OCI-LY3 (cell line): ENCODE results near the gene DAZAP1.
A peak's percentile ranks its signal among the peaks of the same experiment; 100 is the strongest.
"Not testable (repeated sequence)": the region's sequence is repeated elsewhere in the genome, so short reads cannot be mapped to it uniquely, and the experiment has no call there.

ENCODE experiments used
- H2AFZ ChIP-seq: fragments of 200-600, 300-600 bp; shearing (Covaris generic); 2 replicates; pipeline ENCODE4 v1.6.0; 2014; ENCODE audit warnings: antibody characterized with exemption, low read depth, low read length
- H3K27ac ChIP-seq: fragments of 200-600, 300-600 bp; sonication (generic); 2 replicates; pipeline ENCODE4 v1.5.1; 2014; ENCODE audit warnings: mild to moderate bottlenecking, low read length, moderate library complexity, mixed read lengths
- H3K27me3 ChIP-seq: fragments of 200-600, 300-600 bp; sonication (generic); 2 replicates; pipeline ENCODE4 v1.6.1; 2014; ENCODE audit warnings: low read depth, low read length, mixed read lengths
- H3K36me3 ChIP-seq: fragments of 200-600, 300-600 bp; sonication (generic); replicated peaks from 2 replicates; pipeline ENCODE3; 2014; ENCODE audit warnings: low read depth, low read length, mixed read lengths
- H3K4me1 ChIP-seq: fragments of 300-600, 200-600 bp; sonication (generic); 2 replicates; pipeline ENCODE4 v1.6.1; 2014; ENCODE audit warnings: low read length, mixed read lengths
- H3K4me2 ChIP-seq: fragments of 200-600, 300-600 bp; sonication (generic); 2 replicates; pipeline ENCODE4 v1.6.1; 2014; ENCODE audit warnings: low read length, mixed read lengths
- H3K4me3 ChIP-seq: fragments of 300-600, 200-600 bp; sonication (generic); 2 replicates; pipeline ENCODE4 v1.5.1; 2014; ENCODE audit warnings: antibody characterized with exemption, mild to moderate bottlenecking, low read length, moderate library complexity
- H3K79me2 ChIP-seq: fragments of 300-600, 200-600 bp; shearing (Covaris generic); 2 replicates; pipeline ENCODE4 v1.6.1; 2014; ENCODE audit warnings: mild to moderate bottlenecking, low read length, mixed read lengths
- H3K9ac ChIP-seq: fragments of 300-600, 200-600 bp; shearing (Covaris generic); 2 replicates; pipeline ENCODE4 v1.6.0; 2014; ENCODE audit warnings: mild to moderate bottlenecking, low read length, moderate library complexity
- H3K9me3 ChIP-seq: fragments of 200-600, 300-600 bp; shearing (Covaris generic); 2 replicates; pipeline ENCODE4 v1.6.1; 2014; ENCODE audit warnings: low read length, mixed read lengths; ENCODE audit not compliant: insufficient read depth
- H4K20me1 ChIP-seq: fragments of 200-600, 300-600 bp; sonication (generic); 2 replicates; pipeline ENCODE4 v1.6.1; 2016; ENCODE audit warnings: low read length, mixed read lengths; ENCODE audit not compliant: insufficient read depth
- CTCF ChIP-seq: fragments of 200-600, 300-600 bp; sonication (generic); IDR thresholded peaks from 2 replicates; pipeline ENCODE4 v1.5.1; 2014; ENCODE audit warnings: antibody characterized with exemption, low read length, low read depth
- EZH2phosphoT487 ChIP-seq: fragments of 200-600 bp; shearing (Covaris generic); IDR thresholded peaks from 2 replicates; pipeline ENCODE4 v1.6.1; 2018; ENCODE audit warnings: antibody characterized with exemption, mixed run types, low read depth

DAZAP1 gene

DNA sequence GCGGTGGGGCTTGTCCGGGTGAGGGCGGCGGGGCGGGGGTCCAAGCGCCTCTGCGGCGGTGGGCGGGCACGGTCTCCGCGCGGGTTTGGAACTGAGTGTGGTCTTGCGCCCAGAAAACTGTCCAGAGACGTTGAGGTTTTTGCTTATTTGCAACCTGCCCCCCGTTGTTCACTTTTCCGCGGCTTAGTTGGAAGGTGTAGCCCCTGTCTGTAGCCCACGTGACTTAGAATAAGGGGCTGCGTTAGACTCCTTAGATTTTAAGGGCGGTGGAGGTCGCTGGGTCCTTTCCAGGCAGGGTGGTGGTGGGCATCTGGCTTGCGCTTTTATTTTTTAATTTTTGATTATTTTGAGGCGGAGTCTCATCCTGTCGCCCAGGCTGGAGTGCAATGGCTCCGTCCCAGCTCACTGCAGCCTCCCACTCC is 31.6 kb downstream of the DAZAP1 start:
- peaks cover 34% of the 10 kb centered on the region for H3K4me1 ChIP-seq
- no peak overlapping the region for H2AFZ ChIP-seq
- H3K4me2 ChIP-seq, result peak overlapping the region; percentile 92
- no peak for TF ChIP-seq CTCF
- no peaks in the 10 kb centered on the region for H3K27me3 ChIP-seq
- peaks cover 46% of the 10 kb centered on the region for H3K79me2 ChIP-seq
- H3K27ac ChIP-seq, result peak overlapping the region; percentile 64
- peaks cover 53% of the 10 kb centered on the region for H4K20me1 ChIP-seq
- H3K9ac ChIP-seq, result peak overlapping the region; percentile 91
- H3K9me3 ChIP-seq, result no peaks in the 10 kb centered on the region
- peak overlapping the region; percentile 92 for H3K4me3 ChIP-seq
- peaks cover 58% of the 10 kb centered on the region for H3K36me3 ChIP-seq

DNA sequence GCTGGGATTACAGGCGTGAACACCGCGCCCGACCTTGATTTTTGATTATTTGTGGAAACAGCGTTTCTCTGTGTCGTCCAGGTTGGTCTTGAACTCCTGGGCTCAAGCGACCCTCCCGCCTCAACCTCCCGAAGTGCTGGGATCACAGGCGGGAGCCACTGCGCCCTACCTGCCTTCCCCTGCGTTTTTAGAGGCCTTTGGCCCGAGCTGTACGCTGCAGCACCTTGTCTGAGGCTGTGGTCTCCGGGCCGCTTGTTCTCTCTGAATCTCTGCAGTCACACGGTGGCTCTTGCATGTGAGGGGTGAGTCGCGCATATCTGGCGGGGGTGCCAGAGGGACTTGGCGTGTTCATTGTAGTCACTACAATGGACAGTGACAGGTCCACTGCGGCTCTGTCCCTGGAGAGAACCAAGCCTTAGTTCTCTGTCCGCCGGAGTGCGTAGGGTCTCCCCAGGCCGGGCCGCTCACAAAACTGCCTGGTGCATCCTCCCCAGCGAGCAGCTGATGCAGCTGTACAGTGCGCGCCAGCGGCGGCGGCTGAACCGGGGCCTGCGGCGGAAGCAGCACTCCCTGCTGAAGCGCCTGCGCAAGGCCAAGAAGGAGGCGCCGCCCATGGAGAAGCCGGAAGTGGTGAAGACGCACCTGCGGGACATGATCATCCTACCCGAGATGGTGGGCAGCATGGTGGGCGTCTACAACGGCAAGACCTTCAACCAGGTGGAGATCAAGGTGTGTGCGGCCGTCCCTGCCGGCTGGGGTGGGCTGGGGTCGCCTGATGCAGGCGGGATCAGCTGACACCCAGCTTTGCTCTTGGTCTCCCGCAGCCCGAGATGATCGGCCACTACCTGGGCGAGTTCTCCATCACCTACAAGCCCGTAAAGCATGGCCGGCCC is 32.4 kb downstream of the DAZAP1 start:
- Histone ChIP-seq H3K4me1 (peaks cover 43% of the 10 kb centered on the region), H3K79me2 (peaks cover 44% of the 10 kb centered on the region), H3K9ac (peak overlapping the region; percentile 91), H3K4me2 (peak overlapping the region; percentile 92), H3K4me3 (peak overlapping the region; percentile 92), H3K27ac (peak overlapping the region; percentile 64), H3K36me3 (peaks cover 52% of the 10 kb centered on the region), H4K20me1 (peaks cover 50% of the 10 kb centered on the region)
- not testable (repeated sequence) for H2AFZ ChIP-seq, H3K27me3 ChIP-seq, H3K9me3 ChIP-seq

- H3K27me3 ChIP-seq, result no peaks in the 10 kb centered on the region
- peaks cover 44% of the 10 kb centered on the region for H3K79me2 ChIP-seq
- H3K27ac ChIP-seq, result 0 out of 2 replicates have a peak overlapping the region, but pooled peaks have one; percentile 6
- H3K9me3 ChIP-seq, result no peaks in the 10 kb centered on the region
- TF ChIP-seq EZH2phosphoT487 (no peak), CTCF (no peak)
- no peak overlapping the region for H2AFZ ChIP-seq
- H3K4me1 ChIP-seq, result peaks cover 44% of the 10 kb centered on the region
- H3K36me3 ChIP-seq, result peaks cover 47% of the 10 kb centered on the region
- H3K9ac ChIP-seq, result no peak overlapping the region
- no peak overlapping the region for H3K4me3 ChIP-seq
- peak overlapping the region; percentile 92; the same call in 1 of the 2 replicates for H3K4me2 ChIP-seq
- H4K20me1 ChIP-seq, result peaks cover 48% of the 10 kb centered on the region
Observed at GRCh38 chr19:1440418-1440801, 33.0 kb downstream of the DAZAP1 start.

DNA sequence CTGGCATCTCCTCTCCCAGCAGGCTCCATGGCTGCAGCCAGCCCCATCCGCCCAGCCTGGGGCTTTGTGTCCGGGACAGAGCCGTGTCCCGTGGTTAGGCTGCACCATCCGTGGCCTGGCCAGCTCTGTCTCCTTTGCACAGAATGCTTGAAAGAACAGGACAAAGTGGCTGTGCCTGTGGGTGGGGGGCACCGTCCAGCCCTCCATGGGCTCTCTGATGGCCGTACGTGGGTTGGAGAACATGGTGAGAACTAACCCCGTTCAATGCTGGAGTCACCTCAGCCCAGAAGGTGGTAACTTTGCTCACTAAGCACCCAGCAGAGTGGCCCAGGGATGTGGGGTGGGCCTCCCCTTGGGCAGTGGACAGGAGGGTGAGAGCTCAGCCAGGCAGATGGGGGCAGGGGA is 33.6 kb downstream of the DAZAP1 start:
- no peak overlapping the region for H3K4me3 ChIP-seq
- H3K27me3 ChIP-seq, result no peaks in the 10 kb centered on the region
- peaks cover 44% of the 10 kb centered on the region for H3K79me2 ChIP-seq
- H3K9ac ChIP-seq, result no peak overlapping the region
- H3K9me3 ChIP-seq, result no peaks in the 10 kb centered on the region
- TF ChIP-seq EZH2phosphoT487, result no peak
- no peak for TF ChIP-seq CTCF
- peaks cover 42% of the 10 kb centered on the region for H3K36me3 ChIP-seq
- H3K27ac ChIP-seq, result 0 out of 2 replicates have a peak overlapping the region, but pooled peaks have one; percentile 6
- no peak overlapping the region for H3K4me2 ChIP-seq
- H3K4me1 ChIP-seq, result peaks cover 44% of the 10 kb centered on the region
- H2AFZ ChIP-seq, result no peak overlapping the region
- peaks cover 44% of the 10 kb centered on the region for H4K20me1 ChIP-seq
